ENCODE measurements around the gene VDAC1. TPM values are rescaled to one million over a fixed set of nuclear protein-coding genes. Genes with fewer than 3 reads are reported as not detected.

Gene VDAC1
- total RNA-seq, 1 experiment from 2014 or later = 448 TPM

GRCh38 chr5:134025786-134026185 is 21.0 kb upstream of the VDAC1 start:
- DNase-seq (ENCODE audit: extremely low read depth, low read depth) = no peak

- DNase-seq (ENCODE audit: extremely low read depth, low read depth) = no peak
Measured at GRCh38 chr5:134024811-134025210, 20.0 kb upstream of the VDAC1 start.

GRCh38 chr5:134022333-134022732 is 17.6 kb upstream of the VDAC1 start:
- DNase-seq (ENCODE audit: extremely low read depth, low read depth) = no peak

GRCh38 chr5:134020188-134020587 is 15.4 kb upstream of the VDAC1 start:
- DNase-seq (ENCODE audit: extremely low read depth, low read depth) = no peak

- DNase-seq (ENCODE audit: extremely low read depth, low read depth) = no peak
Measured at GRCh38 chr5:134019636-134020035, 14.9 kb upstream of the VDAC1 start.

- DNase-seq (ENCODE audit: extremely low read depth, low read depth) = no peak
Measured at GRCh38 chr5:134018986-134019316, 14.2 kb upstream of the VDAC1 start.

GRCh38 chr5:134018154-134018985 is 13.6 kb upstream of the VDAC1 start:
- DNase-seq (ENCODE audit: extremely low read depth, low read depth) = no peak

GRCh38 chr5:134008266-134008749 is 3.5 kb upstream of the VDAC1 start:
- no peak for DNase-seq (ENCODE audit: extremely low read depth, low read depth)

- no peak for DNase-seq (ENCODE audit: extremely low read depth, low read depth)
Measured at GRCh38 chr5:134007581-134008265, 2.9 kb upstream of the VDAC1 start.

- DNase-seq (ENCODE audit: extremely low read depth, low read depth) = no peak
Measured at GRCh38 chr5:134006115-134006514, 1.3 kb upstream of the VDAC1 start.

- DNase-seq (ENCODE audit: extremely low read depth, low read depth) = no peak
Measured at GRCh38 chr5:134005417-134006061, 764 bp upstream of the VDAC1 start.

- DNase-seq (ENCODE audit: extremely low read depth, low read depth) = no peak
Measured at GRCh38 chr5:134003817-134004625, 754 bp downstream of the VDAC1 start.

- DNase-seq (ENCODE audit: extremely low read depth, low read depth) = no peak
Measured at GRCh38 chr5:134003064-134003816, 1.5 kb downstream of the VDAC1 start.

GRCh38 chr5:134001938-134002731 is 2.6 kb downstream of the VDAC1 start:
- no peak for DNase-seq (ENCODE audit: extremely low read depth, low read depth)

- no peak for DNase-seq (ENCODE audit: extremely low read depth, low read depth)
Measured at GRCh38 chr5:134000696-134001453, 3.9 kb downstream of the VDAC1 start.

- DNase-seq (ENCODE audit: extremely low read depth, low read depth) = no peak
Measured at GRCh38 chr5:134000091-134000511, 4.7 kb downstream of the VDAC1 start.

GRCh38 chr5:133998807-133999206 is 6.0 kb downstream of the VDAC1 start:
- DNase-seq (ENCODE audit: extremely low read depth, low read depth) = no peak

GRCh38 chr5:133998042-133998441 is 6.7 kb downstream of the VDAC1 start:
- no peak for DNase-seq (ENCODE audit: extremely low read depth, low read depth)
